Right renal pelvis (tissue), 4 donors: ENCODE results near the gene NUDT4. TPM values are rescaled to one million over a fixed set of nuclear protein-coding genes. Genes with fewer than 3 reads are reported as not detected.

Experiments
- DNase-seq, 4 donors: peaks; one replicate each; pipeline ENCODE4 v3.0.0-alpha.2; 2013; ENCODE audit warnings: low read depth in 4 of 4, low spot score in 3 of 4, missing footprints in 1 of 4
- polyA plus RNA-seq, 4 donors: library from polyadenylated mRNA; unstranded; fragments of 120-200 nt; gene quantifications; one replicate each; pipeline ENCODE4 v1.2.1, GENCODE V29; 2013; ENCODE audit not compliant: insufficient read length in 4 of 4

NUDT4 gene
- polyA plus RNA-seq, result 100 to 1,000 TPM; 118 to 170 (median 155) TPM

GRCh38 chr12:93377252-93378195, at the start of gene NUDT4:
NUDT4 (plus strand) TSS chr12:93377925; CDS start chr12:93378323, 398 bp downstream.
- DNase-seq, result peak; percentile 92 to 94 (median 93)

GRCh38 chr12:93333054-93333453, 44.7 kb upstream of the NUDT4 start:
- DNase-seq, result no peak

- DNase-seq, result no peak
Observed at GRCh38 chr12:93333828-93334227, 43.9 kb upstream of the NUDT4 start.

- DNase-seq, result no peak
Observed at GRCh38 chr12:93335603-93336162, 42.0 kb upstream of the NUDT4 start.

GRCh38 chr12:93336291-93336741, 41.4 kb upstream of the NUDT4 start:
- DNase-seq, result no peak

GRCh38 chr12:93338598-93338997, 39.1 kb upstream of the NUDT4 start:
- DNase-seq, result no peak

GRCh38 chr12:93339695-93340094, 38.0 kb upstream of the NUDT4 start:
- DNase-seq, result no peak

GRCh38 chr12:93341409-93342049, 36.2 kb upstream of the NUDT4 start:
- DNase-seq, result no peak

GRCh38 chr12:93347054-93347785, 30.5 kb upstream of the NUDT4 start:
- DNase-seq, result no peak

- no peak for DNase-seq
Observed at GRCh38 chr12:93348575-93349435, 28.9 kb upstream of the NUDT4 start.

- no peak for DNase-seq
Observed at GRCh38 chr12:93351726-93352125, 26.0 kb upstream of the NUDT4 start.

GRCh38 chr12:93352321-93352720, 25.4 kb upstream of the NUDT4 start:
- no peak for DNase-seq

GRCh38 chr12:93356214-93356613, 21.5 kb upstream of the NUDT4 start:
- DNase-seq, result no peak

- no peak for DNase-seq
Observed at GRCh38 chr12:93358058-93358457, 19.7 kb upstream of the NUDT4 start.

GRCh38 chr12:93358821-93359220, 18.9 kb upstream of the NUDT4 start:
- DNase-seq, result no peak

GRCh38 chr12:93360688-93361087, 17.0 kb upstream of the NUDT4 start:
- DNase-seq, result no peak

GRCh38 chr12:93361151-93361919, 16.4 kb upstream of the NUDT4 start:
- no peak for DNase-seq

GRCh38 chr12:93363841-93364297, 13.9 kb upstream of the NUDT4 start:
- no peak for DNase-seq
